ENCODE results near the gene GRID2.

GRID2 gene

GRCh38 chr4:92847026-92847425 lies 543.3 kb downstream of the GRID2 start:
- H3K4me3 ChIP-seq (ENCODE audit: low read depth, low read length), result no peak overlapping the region
- no peak for TF ChIP-seq CTCF (IDR thresholded peaks at IDR 0.05; ENCODE audit: low read depth, low read length, missing control alignments)
- no peak for DNase-seq (ENCODE audit: low read depth)

DNA sequence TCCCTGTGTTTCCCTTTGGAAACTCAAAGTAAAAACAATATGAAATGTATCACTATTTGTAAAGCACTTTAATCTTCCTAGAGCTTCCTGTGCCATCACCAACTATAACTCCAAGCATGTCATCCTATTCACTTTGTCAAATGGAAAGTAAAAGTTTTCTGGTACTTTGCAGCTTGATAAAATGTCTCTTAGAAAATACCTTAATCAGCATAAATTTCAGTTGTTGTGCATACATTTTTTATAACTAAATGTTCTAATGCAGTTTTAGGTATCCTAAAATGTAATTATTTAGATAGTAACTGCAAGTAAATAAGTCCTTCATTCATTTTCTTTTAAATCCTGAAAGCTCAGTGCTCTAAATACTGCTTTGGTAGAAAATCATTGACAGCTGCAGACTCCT lies 558.7 kb downstream of the GRID2 start:
- no peak for DNase-seq (ENCODE audit: low read depth)
- TF ChIP-seq CTCF (IDR thresholded peaks at IDR 0.05; ENCODE audit: low read depth, low read length, missing control alignments), result no peak
- H3K4me3 ChIP-seq (ENCODE audit: low read depth, low read length), result no peak overlapping the region

GRCh38 chr4:92864096-92864495 lies 560.3 kb downstream of the GRID2 start:
- no peak for DNase-seq (ENCODE audit: low read depth)
- no peak overlapping the region for H3K4me3 ChIP-seq (ENCODE audit: low read depth, low read length)
- TF ChIP-seq CTCF (IDR thresholded peaks at IDR 0.05; ENCODE audit: low read depth, low read length, missing control alignments), result no peak

GRCh38 chr4:92872604-92873003 lies 568.8 kb downstream of the GRID2 start:
- no peak for TF ChIP-seq CTCF (IDR thresholded peaks at IDR 0.05; ENCODE audit: low read depth, low read length, missing control alignments)
- no peak overlapping the region for H3K4me3 ChIP-seq (ENCODE audit: low read depth, low read length)
- DNase-seq (ENCODE audit: low read depth), result no peak

DNA sequence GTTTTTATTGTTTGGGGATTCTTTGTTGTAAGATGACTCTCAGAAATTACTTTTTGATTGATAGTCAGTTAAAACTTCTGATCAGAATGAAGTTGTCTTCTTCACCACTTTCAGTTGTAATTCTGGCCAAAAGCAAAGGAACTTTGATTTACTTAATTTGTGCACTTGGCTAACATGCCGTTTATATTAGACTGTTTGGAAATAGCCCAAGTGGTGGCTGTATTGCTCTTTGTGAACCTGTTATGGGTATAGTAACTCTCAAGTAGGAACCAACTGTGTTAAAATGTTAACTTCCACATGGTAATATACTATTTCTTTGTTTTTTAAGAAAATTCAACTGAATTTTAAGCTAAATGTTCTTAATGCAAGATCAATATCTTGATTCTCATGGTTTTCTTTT lies 581.9 kb downstream of the GRID2 start:
- no peak for DNase-seq (ENCODE audit: low read depth)
- H3K4me3 ChIP-seq (ENCODE audit: low read depth, low read length), result no peak overlapping the region
- no peak for TF ChIP-seq CTCF (IDR thresholded peaks at IDR 0.05; ENCODE audit: low read depth, low read length, missing control alignments)

GRCh38 chr4:92952426-92952825 lies 648.7 kb downstream of the GRID2 start:
- no peak for DNase-seq (ENCODE audit: low read depth)
- no peak for TF ChIP-seq CTCF (IDR thresholded peaks at IDR 0.05; ENCODE audit: low read depth, low read length, missing control alignments)
- no peak overlapping the region for H3K4me3 ChIP-seq (ENCODE audit: low read depth, low read length)

DNA sequence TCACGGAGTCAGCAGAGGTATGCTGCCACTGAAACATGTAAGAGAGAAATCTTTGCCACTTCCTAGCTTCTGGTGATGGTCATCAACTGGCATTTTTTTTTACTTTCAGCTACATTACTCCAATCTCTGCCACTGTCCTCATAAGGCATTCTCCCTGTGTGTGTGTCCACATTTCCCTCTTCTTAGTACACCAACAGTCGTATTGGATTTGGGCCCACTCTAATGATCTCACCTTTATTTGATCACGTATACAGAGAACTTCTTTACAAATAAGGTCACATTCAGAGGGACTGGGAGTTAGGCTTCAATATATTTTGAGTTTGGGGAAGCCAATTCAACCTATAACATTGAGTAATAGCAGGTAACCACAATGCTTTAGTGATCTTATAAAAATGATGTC lies 649.1 kb downstream of the GRID2 start:
- TF ChIP-seq CTCF (IDR thresholded peaks at IDR 0.05; ENCODE audit: low read depth, low read length, missing control alignments), result no peak
- no peak for DNase-seq (ENCODE audit: low read depth)
- H3K4me3 ChIP-seq (ENCODE audit: low read depth, low read length), result no peak overlapping the region

Measured in GM12864 (cell line).